ENCODE results near the gene CACNB2.

DNA sequence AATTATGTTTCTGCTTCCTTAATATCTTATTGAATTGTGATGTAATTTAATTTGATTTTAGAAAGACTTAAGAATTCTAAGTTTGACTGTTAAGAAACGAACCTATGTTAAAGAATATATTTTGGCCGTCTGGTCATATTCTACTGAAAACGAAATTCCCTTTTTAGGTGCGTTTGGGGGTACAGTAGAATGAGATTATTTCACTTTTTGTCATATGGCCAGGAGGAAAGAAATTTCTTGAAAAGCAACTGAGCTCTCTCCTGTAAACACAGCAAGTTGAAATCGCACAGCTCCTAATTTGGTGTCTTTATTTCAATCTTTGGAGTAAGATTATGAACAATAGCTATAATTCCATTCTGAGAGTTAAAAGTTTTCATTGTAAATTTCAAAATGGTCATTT is 227.6 kb downstream of the CACNB2 start:
- TF ChIP-seq, protein P1, sequence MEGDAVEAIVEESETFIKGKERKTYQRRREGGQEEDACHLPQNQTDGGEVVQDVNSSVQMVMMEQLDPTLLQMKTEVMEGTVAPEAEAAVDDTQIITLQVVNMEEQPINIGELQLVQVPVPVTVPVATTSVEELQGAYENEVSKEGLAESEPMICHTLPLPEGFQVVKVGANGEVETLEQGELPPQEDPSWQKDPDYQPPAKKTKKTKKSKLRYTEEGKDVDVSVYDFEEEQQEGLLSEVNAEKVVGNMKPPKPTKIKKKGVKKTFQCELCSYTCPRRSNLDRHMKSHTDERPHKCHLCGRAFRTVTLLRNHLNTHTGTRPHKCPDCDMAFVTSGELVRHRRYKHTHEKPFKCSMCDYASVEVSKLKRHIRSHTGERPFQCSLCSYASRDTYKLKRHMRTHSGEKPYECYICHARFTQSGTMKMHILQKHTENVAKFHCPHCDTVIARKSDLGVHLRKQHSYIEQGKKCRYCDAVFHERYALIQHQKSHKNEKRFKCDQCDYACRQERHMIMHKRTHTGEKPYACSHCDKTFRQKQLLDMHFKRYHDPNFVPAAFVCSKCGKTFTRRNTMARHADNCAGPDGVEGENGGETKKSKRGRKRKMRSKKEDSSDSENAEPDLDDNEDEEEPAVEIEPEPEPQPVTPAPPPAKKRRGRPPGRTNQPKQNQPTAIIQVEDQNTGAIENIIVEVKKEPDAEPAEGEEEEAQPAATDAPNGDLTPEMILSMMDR (IDR thresholded peaks at IDR 0.05), result no peak
- no peak for TF ChIP-seq POLR2A (IDR thresholded peaks at IDR 0.05)
